Immature natural killer cell (primary cell): ENCODE data around the gene CNIH4. TPM values are rescaled to one million over a fixed set of nuclear protein-coding genes. Genes with fewer than 3 reads are reported as not detected.
"Not testable (repeated sequence)": the region's sequence is repeated elsewhere in the genome, so short reads cannot be mapped to it uniquely, and the experiment has no call there.

Source experiments
- DNase-seq, 3 donors: peaks; one replicate each; pipeline ENCODE4 v3.0.0; 2022; ENCODE audit warnings: mixed read lengths in 1 of 3
- H3K27ac Mint-ChIP-seq, 6 donors: one replicate each; pipeline ENCODE4 v1.8.0; 2020; ENCODE audit warnings: mixed read lengths in 6 of 6, mild to moderate bottlenecking in 5 of 6, inconsistent platforms in 4 of 6, moderate library complexity in 3 of 6
- H3K27me3 Mint-ChIP-seq, 3 donors: one replicate each; pipeline ENCODE4 v1.8.0; 2020 to 2021; ENCODE audit warnings: low read depth in 3 of 3, mild to moderate bottlenecking in 3 of 3, mixed read lengths in 3 of 3, moderate library complexity in 3 of 3, inconsistent platforms in 1 of 3
- H3K36me3 Mint-ChIP-seq, 3 donors: one replicate each; pipeline ENCODE4 v1.8.0; 2020; ENCODE audit warnings: mixed read lengths in 3 of 3, inconsistent platforms in 2 of 3, mild to moderate bottlenecking in 2 of 3
- H3K4me1 Mint-ChIP-seq, 2 donors: one replicate each; pipeline ENCODE4 v1.8.0; 2020; ENCODE audit warnings: inconsistent platforms in 2 of 2, mild to moderate bottlenecking in 2 of 2, mixed read lengths in 2 of 2, moderate library complexity in 1 of 2
- H3K4me3 Mint-ChIP-seq, 5 donors: one replicate each; pipeline ENCODE4 v1.8.0; 2020; ENCODE audit warnings: mild to moderate bottlenecking in 5 of 5, mixed read lengths in 5 of 5, inconsistent platforms in 3 of 5, moderate library complexity in 3 of 5
- H3K9me3 Mint-ChIP-seq, 6 donors: one replicate each; pipeline ENCODE4 v1.8.0; 2020; ENCODE audit warnings: mild to moderate bottlenecking in 6 of 6, mixed read lengths in 6 of 6, inconsistent platforms in 4 of 6, moderate library complexity in 3 of 6
- polyA plus RNA-seq, 3 donors: library from polyadenylated mRNA; unstranded; fragments of 300-500 nt; fragmentation: Illumina TruSeq; gene quantifications; one replicate each; pipeline ENCODE4 v1.2.3, GENCODE V29; 2021

The CNIH4 gene
- polyA plus RNA-seq = 10 to 100 TPM; 36.4 to 51.2 (median 49.1) TPM

- H3K27ac Mint-ChIP-seq = peak within 1 kb of the TSS; percentile 76 to 95 (median 92)
- DNase-seq = peak; percentile 90 to 91 (median 90)
- H3K4me3 Mint-ChIP-seq = peak within 1 kb of the TSS; percentile 90 to 96 (median 94)
- peaks cover 0 to 2% (median 0%) of the 10 kb centered on the region in 3 donors for H3K27me3 Mint-ChIP-seq
- peaks cover 43 to 61% of the 10 kb centered on the region in 2 donors for H3K4me1 Mint-ChIP-seq
- no peaks in the 10 kb centered on the region for H3K36me3 Mint-ChIP-seq
- no peaks in the 10 kb centered on the region for H3K9me3 Mint-ChIP-seq
Measured at GRCh38 chr1:224356685-224357625, at the start of gene CNIH4. Gene CNIH4, plus strand, starts transcription at chr1:224356879. Its CDS starts 46 bp downstream, at chr1:224356925.

DNA sequence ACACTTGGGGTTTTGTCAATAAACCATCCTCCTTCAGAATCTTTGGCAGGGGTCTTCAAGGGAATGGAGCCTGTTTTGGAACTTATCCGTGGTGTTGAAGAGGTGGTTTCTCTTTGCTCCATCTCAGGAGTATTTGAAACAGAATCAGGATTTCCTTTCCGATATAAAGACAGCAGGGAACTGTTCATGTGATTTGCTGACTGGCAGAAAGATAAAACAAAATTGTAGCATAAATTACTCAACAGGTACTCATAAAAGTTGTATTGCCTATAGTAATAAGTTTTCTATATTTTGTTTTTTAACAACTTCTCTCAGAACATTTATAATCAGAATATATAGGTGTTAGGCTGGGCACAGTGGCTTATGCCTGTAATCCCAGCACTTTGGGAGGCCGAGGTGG lies 48.6 kb upstream of the CNIH4 start:
- no peaks in the 10 kb centered on the region for H3K27me3 Mint-ChIP-seq

DNA sequence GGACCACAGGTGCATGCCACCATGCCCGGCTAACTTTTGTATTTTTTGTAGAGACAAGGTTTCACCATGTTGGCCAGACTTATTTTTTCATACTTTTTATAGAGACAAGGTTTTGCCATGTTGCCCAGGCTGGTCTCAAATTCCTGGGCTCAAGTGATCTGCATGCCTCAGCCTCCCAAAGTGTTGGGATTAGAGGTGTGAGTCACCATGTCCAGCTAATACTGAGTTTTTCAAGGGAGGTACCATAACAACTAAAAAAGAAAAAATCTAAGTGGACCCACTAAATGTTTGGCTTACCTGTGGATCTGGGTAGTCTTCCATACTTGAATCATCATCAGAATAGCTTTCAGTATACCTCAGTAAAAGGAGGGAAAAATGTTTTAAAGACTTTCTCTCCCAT lies 45.2 kb upstream of the CNIH4 start:
- not testable (repeated sequence) for H3K27me3 Mint-ChIP-seq, H3K27ac Mint-ChIP-seq, DNase-seq, H3K9me3 Mint-ChIP-seq, H3K4me1 Mint-ChIP-seq, H3K4me3 Mint-ChIP-seq
- peaks cover 8 to 36% (median 28%) of the 10 kb centered on the region in 3 donors for H3K36me3 Mint-ChIP-seq

More for the DNA sequence above, 48.6 kb upstream of the CNIH4 start:
- Mint-ChIP-seq H3K4me1 (no peaks in the 10 kb centered on the region), H3K9me3 (no peaks in the 10 kb centered on the region), H3K27ac (peak overlapping the region in 1 of 6 donors; percentile 9), H3K36me3 (peaks cover 19 to 47% (median 26%) of the 10 kb centered on the region in 3 donors), H3K4me3 (no peak overlapping the region)
- DNase-seq = no peak

- H3K27ac Mint-ChIP-seq = no peak overlapping the region
Measured at GRCh38 chr1:224312025-224312424, 44.7 kb upstream of the CNIH4 start.

DNA sequence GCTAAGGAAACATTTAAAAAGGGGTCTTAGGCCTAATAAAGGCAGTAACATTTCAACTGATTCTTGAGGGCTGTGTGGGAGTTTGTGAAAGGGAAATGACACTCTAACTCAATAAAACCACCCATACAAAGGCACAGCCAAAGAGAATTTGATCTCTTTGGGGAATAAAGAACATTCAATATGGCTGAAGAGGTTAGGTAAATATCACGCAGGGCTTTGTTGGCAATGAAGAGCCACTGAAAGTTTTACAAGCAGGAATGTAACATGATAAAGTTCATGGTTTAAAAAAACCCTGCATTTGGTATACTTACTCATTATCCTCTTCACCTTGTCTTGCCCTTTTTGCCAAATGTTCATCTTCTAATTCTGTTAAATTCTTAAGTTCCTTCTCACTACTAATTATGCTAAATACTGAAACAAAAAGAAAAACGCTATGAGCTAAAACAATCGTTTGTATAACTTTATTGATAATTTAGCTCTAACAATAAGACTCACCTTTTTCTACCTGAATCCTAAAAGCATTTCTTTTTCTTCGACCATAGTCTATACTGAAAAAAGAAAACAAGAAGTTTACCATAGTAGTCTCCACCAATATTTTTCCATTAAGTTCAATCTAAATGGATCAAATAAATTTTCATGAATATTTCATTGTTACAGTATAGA lies 39.2 kb upstream of the CNIH4 start:
- Mint-ChIP-seq H3K27me3 (no peaks in the 10 kb centered on the region), H3K36me3 (peaks cover 0 to 23% (median 20%) of the 10 kb centered on the region in 3 donors), H3K27ac (peak overlapping the region in 2 of 6 donors; percentile 40 to 45), H3K4me1 (peaks cover 0 to 18% of the 10 kb centered on the region in 2 donors), H3K9me3 (no peaks in the 10 kb centered on the region), H3K4me3 (no peak overlapping the region)
- no peak for DNase-seq

More at GRCh38 chr1:224312025-224312424, 44.7 kb upstream of the CNIH4 start:
- H3K9me3 Mint-ChIP-seq = no peaks in the 10 kb centered on the region
- no peaks in the 10 kb centered on the region for H3K27me3 Mint-ChIP-seq
- peaks cover 8 to 36% (median 30%) of the 10 kb centered on the region in 3 donors for H3K36me3 Mint-ChIP-seq
- H3K4me3 Mint-ChIP-seq = no peak overlapping the region
- DNase-seq = no peak
- peaks cover 0 to 7% of the 10 kb centered on the region in 2 donors for H3K4me1 Mint-ChIP-seq

- peak overlapping the region in 4 of 6 donors; percentile 2 to 72 (median 34) for H3K27ac Mint-ChIP-seq
- peaks cover 3 to 33% of the 10 kb centered on the region in 2 donors for H3K4me1 Mint-ChIP-seq
Measured at GRCh38 chr1:224321706-224322105, 35.0 kb upstream of the CNIH4 start.

DNA sequence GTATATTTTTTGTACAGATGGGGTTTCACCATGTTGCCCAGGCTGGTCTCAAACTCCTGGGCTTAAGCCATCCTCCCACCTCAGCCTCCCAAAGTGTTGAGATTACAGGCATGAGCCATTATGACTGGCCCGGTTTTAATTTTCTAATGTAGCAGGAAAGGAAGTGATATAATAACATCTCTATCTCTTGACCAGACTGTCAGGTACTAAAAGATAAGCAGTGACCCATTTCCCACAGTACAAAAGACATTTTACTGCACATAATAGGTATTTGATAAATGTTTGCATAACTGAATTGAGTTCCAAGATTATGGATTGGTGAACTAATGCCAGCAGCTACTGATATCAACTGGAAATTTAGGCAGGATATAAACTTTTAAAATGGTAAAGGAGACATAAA lies 30.7 kb upstream of the CNIH4 start:
- H3K36me3 Mint-ChIP-seq = peaks cover 0 to 6% (median 0%) of the 10 kb centered on the region in 3 donors
- no peak for DNase-seq
- no peaks in the 10 kb centered on the region for H3K9me3 Mint-ChIP-seq
- no peak overlapping the region for H3K27ac Mint-ChIP-seq
- no peak overlapping the region for H3K4me3 Mint-ChIP-seq
- peaks cover 36 to 76% of the 10 kb centered on the region in 2 donors for H3K4me1 Mint-ChIP-seq
- H3K27me3 Mint-ChIP-seq = peaks cover 3 to 8% (median 8%) of the 10 kb centered on the region in 3 donors

More at GRCh38 chr1:224321706-224322105, 35.0 kb upstream of the CNIH4 start:
- H3K36me3 Mint-ChIP-seq = peaks cover 0 to 7% (median 6%) of the 10 kb centered on the region in 3 donors
- DNase-seq = no peak
- H3K4me3 Mint-ChIP-seq = no peak overlapping the region
- no peaks in the 10 kb centered on the region for H3K9me3 Mint-ChIP-seq
- no peaks in the 10 kb centered on the region for H3K27me3 Mint-ChIP-seq

DNA sequence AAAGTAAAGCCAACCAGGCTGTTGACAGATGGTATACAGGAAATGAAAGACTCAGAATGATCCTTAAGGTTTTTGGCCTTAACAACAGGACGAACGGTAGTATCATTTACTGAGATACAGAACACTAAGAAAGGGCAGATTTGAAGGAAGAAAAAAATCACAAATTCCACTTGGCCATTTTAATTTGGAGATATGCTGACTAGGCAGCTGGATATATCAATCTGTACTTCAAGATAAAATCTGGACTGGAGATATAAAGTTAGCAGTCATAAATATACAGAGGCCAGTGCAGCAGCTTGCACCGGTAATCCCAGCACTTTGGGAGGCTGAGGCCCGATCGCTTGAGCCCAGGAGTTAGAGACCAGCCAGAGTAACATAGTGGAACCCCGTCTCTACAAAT lies 28.0 kb upstream of the CNIH4 start:
- Mint-ChIP-seq H3K4me3 (peak overlapping the region; percentile 56 to 90 (median 86)), H3K27me3 (peaks cover 3 to 10% (median 8%) of the 10 kb centered on the region in 3 donors), H3K9me3 (no peaks in the 10 kb centered on the region), H3K4me1 (peaks cover 42 to 66% of the 10 kb centered on the region in 2 donors), H3K36me3 (no peaks in the 10 kb centered on the region), H3K27ac (peak overlapping the region in 4 of 6 donors; percentile 27 to 74 (median 60))
- DNase-seq = no peak

- no peaks in the 10 kb centered on the region for H3K9me3 Mint-ChIP-seq
- peaks cover 3 to 10% (median 8%) of the 10 kb centered on the region in 3 donors for H3K27me3 Mint-ChIP-seq
- peaks cover 44 to 67% of the 10 kb centered on the region in 2 donors for H3K4me1 Mint-ChIP-seq
- DNase-seq = no peak
- H3K27ac Mint-ChIP-seq = peak overlapping the region; percentile 96 to 100 (median 98)
- H3K36me3 Mint-ChIP-seq = no peaks in the 10 kb centered on the region
- H3K4me3 Mint-ChIP-seq = peak overlapping the region; percentile 89 to 97 (median 91)
Measured at GRCh38 chr1:224329484-224329841, 27.2 kb upstream of the CNIH4 start.

DNA sequence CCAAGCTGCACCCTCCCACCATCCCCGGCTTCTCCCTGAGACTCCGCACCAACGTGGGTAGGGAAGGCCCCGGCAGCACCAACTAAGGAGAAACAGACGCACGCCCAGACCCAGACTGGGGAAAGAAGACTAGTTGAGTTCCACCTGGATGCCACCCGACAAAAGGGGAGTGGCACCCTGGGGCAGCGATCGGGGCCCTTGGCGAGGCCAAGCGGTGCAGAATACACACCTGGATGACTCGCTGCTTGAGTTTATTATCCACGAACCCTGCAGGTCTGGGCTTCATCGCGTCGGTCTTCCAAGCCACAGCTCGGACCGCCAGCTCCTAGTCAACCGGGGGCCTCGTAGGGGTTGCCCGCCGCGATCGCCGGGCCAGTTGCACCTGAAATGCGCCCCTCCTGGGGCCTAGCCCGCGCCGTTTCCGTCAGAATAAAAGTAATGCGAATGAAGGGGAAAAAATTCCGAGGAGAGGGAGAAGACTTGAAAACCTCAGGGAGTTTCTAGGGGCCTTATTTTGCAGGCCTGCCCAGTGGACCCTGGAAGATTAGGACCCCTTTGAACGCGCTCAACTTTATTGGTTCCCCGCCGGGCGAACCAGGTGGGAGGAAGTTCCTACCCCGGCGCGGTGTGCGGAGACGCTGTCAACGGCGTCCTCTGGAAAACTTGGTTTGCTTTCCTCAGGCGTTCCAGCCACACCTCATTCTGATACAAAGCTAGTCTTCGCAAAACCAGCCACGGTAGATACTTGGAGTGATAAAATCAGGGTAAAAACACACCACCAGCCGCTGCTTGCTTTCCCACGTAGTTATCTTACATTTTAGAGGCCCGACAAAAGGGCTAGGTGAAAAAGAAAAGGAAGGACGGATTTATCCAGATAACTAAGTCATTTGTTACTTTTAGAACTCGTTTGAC lies 26.6 kb upstream of the CNIH4 start, which contains the start of gene NVL:
TSS of gene NVL (minus strand) at position 331 of the 912 bp plus-strand sequence. CDS start at position 286, 45 bp downstream.
- H3K4me3 Mint-ChIP-seq = peak within 1 kb of the TSS; percentile 89 to 97 (median 91)
- no peaks in the 10 kb centered on the region for H3K9me3 Mint-ChIP-seq
- peaks cover 3 to 10% (median 8%) of the 10 kb centered on the region in 3 donors for H3K27me3 Mint-ChIP-seq
- H3K4me1 Mint-ChIP-seq = peaks cover 44 to 64% of the 10 kb centered on the region in 2 donors
- H3K27ac Mint-ChIP-seq = peak within 1 kb of the TSS; percentile 96 to 100 (median 98)
- peak; percentile 80 to 84 (median 84) for DNase-seq
- no peaks in the 10 kb centered on the region for H3K36me3 Mint-ChIP-seq

GRCh38 chr1:224331326-224331725 lies 25.4 kb upstream of the CNIH4 start:
- H3K27me3 Mint-ChIP-seq = peaks cover 3 to 10% (median 8%) of the 10 kb centered on the region in 3 donors
- H3K9me3 Mint-ChIP-seq = no peaks in the 10 kb centered on the region
- H3K36me3 Mint-ChIP-seq = no peaks in the 10 kb centered on the region
- peaks cover 44 to 64% of the 10 kb centered on the region in 2 donors for H3K4me1 Mint-ChIP-seq
- H3K27ac Mint-ChIP-seq = peak overlapping the region in 5 of 6 donors; percentile 49 to 96 (median 72)
- DNase-seq = no peak
- peak overlapping the region; percentile 46 to 97 (median 90) for H3K4me3 Mint-ChIP-seq

DNA sequence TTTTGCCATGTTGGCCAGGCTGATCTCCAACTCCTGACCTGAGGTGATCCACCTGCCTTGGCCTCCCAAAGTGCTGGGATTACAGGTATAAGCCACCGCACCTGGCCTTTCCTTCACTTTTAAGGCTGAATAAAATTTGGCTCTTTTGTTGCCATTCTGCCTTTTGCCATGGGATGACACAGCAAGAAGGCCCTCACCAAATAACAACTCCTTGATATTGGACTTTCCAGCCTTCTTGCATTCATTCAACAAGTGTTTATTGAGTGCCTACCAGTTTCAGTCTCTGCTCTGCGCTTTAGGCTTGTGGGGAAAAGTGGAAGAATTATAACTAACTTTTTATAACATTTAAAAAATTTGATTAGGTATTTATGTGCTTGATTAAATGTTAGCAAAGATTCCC lies 24.9 kb upstream of the CNIH4 start:
- peak overlapping the region in 1 of 5 donors; percentile 4 for H3K4me3 Mint-ChIP-seq
- H3K27ac Mint-ChIP-seq = peak overlapping the region in 1 of 6 donors; percentile 96
- peaks cover 3 to 12% (median 8%) of the 10 kb centered on the region in 3 donors for H3K27me3 Mint-ChIP-seq
- peaks cover 44 to 62% of the 10 kb centered on the region in 2 donors for H3K4me1 Mint-ChIP-seq
- no peak for DNase-seq
- no peaks in the 10 kb centered on the region for H3K9me3 Mint-ChIP-seq
- no peaks in the 10 kb centered on the region for H3K36me3 Mint-ChIP-seq
